ENCODE results near the gene BRD3.

Gene BRD3

GRCh38 chr9:134066913-134067851, 644 bp downstream of the BRD3 start:
- no peak for DNase-seq (ENCODE audit: low read depth)

- no peak for DNase-seq (ENCODE audit: low read depth)
These were observed 1.3 kb downstream of the BRD3 start for GRCh38 chr9:134066526-134066912.

GRCh38 chr9:134065612-134066419, 2.0 kb downstream of the BRD3 start:
- peak; percentile 14 for DNase-seq (ENCODE audit: low read depth)

DNA sequence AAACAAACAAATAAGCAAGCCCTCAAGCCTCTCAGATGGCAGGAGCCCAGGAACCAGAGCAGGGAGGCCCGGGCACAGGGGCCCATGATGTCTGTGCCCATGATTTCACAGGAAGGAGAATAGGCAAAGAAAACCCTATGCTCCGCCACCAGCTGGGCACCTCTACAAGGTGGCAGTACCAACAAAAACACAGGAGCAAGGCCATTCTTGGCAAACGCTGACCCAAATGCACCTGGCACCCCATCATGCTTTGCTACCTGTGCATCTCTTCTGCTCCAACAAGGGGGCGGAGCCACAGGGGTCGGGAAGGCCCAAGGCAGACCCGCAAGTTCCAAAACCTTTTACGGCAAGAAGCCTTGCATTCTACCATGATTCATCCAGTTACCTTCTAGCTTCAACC, 3.1 kb downstream of the BRD3 start:
- DNase-seq (ENCODE audit: low read depth): no peak

GRCh38 chr9:134063571-134064450, 4.0 kb downstream of the BRD3 start:
- no peak for DNase-seq (ENCODE audit: low read depth)

- no peak for DNase-seq (ENCODE audit: low read depth)
These were observed 4.7 kb downstream of the BRD3 start for GRCh38 chr9:134063088-134063570.

DNA sequence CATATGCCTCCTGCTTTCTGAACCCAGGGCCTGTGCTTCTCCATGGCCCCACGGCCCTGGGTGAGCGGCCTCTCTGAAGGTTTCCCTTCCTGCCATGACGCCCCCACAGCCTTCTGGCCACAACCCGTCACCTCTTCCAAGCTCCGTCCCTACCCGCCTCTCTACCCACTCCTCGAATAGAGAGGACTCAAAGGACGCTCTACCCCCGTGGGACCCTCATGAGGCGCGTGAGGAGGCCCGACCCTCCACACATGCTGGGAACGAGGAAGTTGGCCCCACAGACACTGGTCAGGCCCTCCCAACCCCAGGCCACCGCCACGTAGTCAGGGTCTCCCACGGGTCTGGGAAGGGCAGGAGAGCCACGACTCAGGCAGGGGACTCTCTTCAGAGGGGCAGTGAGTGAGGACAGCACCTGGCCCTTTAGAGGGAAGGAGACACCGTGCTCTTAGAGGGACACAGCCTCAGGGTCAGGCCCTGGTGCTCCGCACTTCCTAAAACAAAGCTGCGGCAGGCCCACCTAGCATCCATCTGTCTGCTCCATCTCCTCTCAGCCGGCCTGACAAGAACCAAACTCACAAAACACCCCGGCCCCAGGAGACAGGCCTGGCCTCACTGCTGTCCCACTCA, 5.3 kb downstream of the BRD3 start:
- DNase-seq (ENCODE audit: low read depth): no peak

DNA sequence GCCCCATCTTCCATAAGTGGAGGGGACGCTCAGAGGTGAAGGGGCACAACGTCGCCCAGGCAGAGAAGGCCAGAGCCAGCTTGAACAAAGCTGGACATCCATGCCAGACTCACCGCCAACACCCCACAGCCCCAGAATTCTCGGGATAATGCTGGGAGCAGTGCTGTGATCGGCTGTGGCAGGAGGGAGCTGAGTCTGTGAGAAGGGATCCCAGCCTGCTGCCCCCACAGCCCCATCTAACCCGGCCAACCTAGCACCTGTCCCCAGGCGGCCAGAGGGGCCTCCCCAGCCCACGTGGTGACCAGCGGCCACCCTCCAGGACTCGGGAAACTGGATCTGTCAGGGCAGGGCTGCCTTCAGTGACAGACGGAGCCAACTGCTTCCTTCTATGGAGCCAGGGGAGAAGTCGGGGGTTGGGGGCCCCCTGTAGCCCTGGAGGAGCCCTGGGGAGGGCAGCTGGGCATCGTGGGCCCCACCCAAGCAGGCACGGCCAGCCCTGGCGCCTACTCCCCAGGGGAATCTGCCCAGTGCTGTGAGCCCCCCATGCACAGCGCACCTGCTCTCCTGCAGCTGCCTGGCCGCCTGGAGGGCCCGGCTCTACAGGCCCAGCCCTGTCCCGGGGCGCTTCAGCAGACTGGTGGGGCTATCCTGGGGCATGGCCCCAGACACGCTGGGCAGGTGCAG, 6.0 kb downstream of the BRD3 start:
- no peak for DNase-seq (ENCODE audit: low read depth)

DNA sequence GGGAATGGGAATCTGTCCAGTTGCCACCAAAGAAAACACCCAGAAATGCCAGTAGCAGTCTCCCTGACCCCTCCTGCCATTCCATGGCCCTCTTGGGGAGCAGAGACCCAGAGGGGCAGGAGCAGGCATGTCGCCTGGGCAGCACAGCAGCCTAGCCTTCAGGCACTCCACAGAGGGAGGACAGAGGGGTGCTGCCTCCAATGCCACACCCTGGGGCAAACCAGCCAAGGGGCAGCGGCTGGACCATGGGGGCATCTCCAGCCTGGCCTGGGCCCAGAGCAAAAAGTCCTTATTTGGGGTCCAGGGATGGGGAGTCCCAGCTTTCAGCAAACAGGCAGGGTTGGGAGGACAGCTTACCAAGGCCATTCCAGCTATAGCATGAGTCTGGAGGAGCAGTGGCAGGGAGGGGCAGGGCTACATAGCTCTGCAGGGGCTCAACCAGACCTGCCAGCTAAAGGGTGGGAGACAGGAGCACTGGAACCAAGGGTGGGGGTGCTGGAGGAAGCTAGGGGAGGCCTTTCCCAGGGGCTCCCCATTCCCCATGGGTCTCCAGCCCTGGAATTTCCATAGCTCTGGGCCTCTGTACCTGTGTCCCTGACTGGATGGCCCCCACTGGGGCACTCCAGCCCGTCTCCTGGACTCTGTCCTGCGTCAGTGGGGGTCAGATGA, 6.7 kb downstream of the BRD3 start:
- DNase-seq (ENCODE audit: low read depth): no peak

- no peak for DNase-seq (ENCODE audit: low read depth)
These were observed 7.3 kb downstream of the BRD3 start for GRCh38 chr9:134060546-134060945.

- no peak for DNase-seq (ENCODE audit: low read depth)
These were observed 8.0 kb downstream of the BRD3 start for GRCh38 chr9:134059661-134060395.

GRCh38 chr9:134059188-134059641, 8.6 kb downstream of the BRD3 start:
- no peak for DNase-seq (ENCODE audit: low read depth)

GRCh38 chr9:134058716-134059115, 9.1 kb downstream of the BRD3 start:
- no peak for DNase-seq (ENCODE audit: low read depth)

DNA sequence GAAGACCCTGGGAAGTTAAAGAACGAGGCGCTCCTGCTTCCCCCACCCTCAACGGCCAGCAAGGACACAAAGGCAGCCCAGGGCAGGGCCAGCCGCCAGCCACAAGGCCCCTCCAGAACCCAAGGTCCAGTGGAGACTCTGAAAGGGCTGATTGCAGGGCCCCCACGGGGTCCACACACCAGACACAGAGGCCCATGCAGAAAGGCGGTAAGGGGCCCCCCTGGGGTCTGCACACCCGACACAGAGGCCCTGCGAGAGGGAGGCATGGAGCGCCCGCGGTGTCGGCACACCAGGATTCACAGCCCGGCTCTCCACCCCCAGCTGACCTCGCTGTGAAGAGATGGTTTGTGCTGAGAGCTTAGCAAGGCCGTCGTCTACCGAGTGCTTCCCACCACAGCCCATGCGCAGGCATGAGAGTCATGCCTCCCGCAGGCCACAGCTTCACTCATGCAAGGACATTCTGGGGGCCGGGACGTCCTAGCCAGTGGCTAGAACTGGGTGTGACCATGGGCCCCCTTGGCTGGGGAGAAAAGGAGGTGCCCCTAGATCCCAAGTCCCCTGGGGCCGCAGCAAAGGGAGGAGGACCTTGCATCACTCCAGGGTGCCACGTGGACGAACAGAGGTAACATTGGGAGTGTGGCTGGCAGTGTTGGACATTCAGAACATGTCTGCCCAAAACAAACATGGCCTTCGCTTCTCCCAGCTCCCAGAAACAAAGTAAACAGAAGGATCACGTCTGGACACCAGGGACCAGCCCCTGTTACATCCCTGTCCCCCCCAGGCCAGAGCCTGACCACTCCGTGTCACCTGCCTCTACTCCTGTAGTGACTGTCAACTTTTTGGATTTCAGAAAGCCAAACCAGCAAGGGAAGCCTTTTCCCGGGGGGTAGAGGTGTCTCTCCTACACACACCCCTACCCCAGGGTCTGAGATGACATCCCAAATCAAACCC, 9.8 kb downstream of the BRD3 start:
- DNase-seq (ENCODE audit: low read depth): no peak

DNA sequence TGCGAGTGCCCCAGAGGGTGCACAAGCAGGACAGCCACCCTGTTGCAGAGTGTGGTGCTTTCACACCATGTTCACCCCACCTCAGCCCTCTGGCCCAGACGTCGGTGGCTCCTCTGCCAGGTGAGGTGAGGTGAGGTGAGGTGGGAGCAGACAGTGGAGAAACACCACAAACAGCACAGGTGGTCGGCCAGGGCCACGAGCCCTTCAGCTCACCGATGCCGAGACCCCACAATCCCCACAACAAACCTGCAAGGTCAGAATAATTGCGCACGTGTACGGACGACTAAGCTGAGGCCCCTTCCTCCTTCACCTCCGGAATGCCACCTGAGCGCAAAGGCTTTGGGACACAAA, 10.5 kb downstream of the BRD3 start:
- no peak for DNase-seq (ENCODE audit: low read depth)

- DNase-seq (ENCODE audit: low read depth): no peak
These were observed 11.1 kb downstream of the BRD3 start for GRCh38 chr9:134056483-134057306.

DNA sequence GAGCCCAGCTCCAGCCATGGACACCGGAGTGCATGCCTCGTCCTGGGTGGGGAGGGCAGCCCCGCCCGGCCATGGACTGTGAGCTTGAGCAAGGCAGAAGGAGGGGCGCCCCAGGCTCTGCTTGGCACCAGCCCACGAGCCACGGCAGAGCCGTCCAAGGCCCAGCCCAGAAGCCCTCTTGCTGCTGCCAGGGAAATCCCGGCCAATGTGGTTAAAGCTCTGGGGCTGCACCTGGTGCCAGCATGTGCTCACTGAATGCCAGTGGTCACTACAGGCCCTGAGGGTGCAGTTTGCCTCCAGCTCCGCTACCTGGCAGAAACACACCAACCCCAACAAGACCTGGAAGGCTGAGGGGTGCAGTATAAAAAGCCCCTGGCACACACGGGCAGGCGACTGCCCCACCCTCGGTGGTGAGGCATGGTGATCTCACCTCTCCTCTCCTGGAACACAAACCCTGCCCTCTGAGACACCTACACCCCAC, 11.8 kb downstream of the BRD3 start:
- DNase-seq (ENCODE audit: low read depth): peak; percentile 84
